ENCODE data around the gene RIPPLY2. TPM values are rescaled to one million over a fixed set of nuclear protein-coding genes. Genes with fewer than 3 reads are reported as not detected.
A peak's percentile ranks its signal among the peaks of the same experiment; 100 is the strongest.

RIPPLY2 gene
- total RNA-seq, 1 donor from 2014 or later, result not detected

- intact Hi-C loops (cut with DNase I), result no loop called here
- ATAC-seq (ENCODE audit: poor library complexity) (no peak), DNase-seq (no peak)
Measured at GRCh38 chr6:83854766-83855165, 1.6 kb downstream of the RIPPLY2 start.

- intact Hi-C loops (cut with DNase I), result no loop called here
- peak; percentile 100 for ATAC-seq (ENCODE audit: poor library complexity)
- peak; percentile 96 for DNase-seq
Measured at GRCh38 chr6:83859410-83860358, 6.5 kb downstream of the RIPPLY2 start, which contains the start of gene CYB5R4. Gene CYB5R4, plus strand, starts transcription at chr6:83859689. Its CDS starts 94 bp downstream, at chr6:83859783.

GRCh38 chr6:83860359-83860755 is 7.2 kb downstream of the RIPPLY2 start:
- DNase-seq, result no peak
- intact Hi-C loops (cut with DNase I), result no loop called here
- ATAC-seq (ENCODE audit: poor library complexity), result no peak

- no peak for DNase-seq
- no peak for ATAC-seq (ENCODE audit: poor library complexity)
- intact Hi-C loops (cut with DNase I), result no loop called here
Measured at GRCh38 chr6:83860782-83861495, 7.8 kb downstream of the RIPPLY2 start.

- no peak for ATAC-seq (ENCODE audit: poor library complexity)
- DNase-seq, result no peak
- intact Hi-C loops (cut with DNase I), result no loop called here
Measured at GRCh38 chr6:83862776-83863471, 9.8 kb downstream of the RIPPLY2 start.

GRCh38 chr6:83867043-83867442 is 13.9 kb downstream of the RIPPLY2 start:
- no peak for DNase-seq
- no peak for ATAC-seq (ENCODE audit: poor library complexity)
- intact Hi-C loops (cut with DNase I), result no loop called here

GRCh38 chr6:83867527-83868161 is 14.5 kb downstream of the RIPPLY2 start:
- peak; percentile 56 for DNase-seq
- intact Hi-C loops (cut with DNase I), result no loop called here
- ATAC-seq (ENCODE audit: poor library complexity), result peak; percentile 64

- DNase-seq (no peak), ATAC-seq (ENCODE audit: poor library complexity) (no peak)
- intact Hi-C loops (cut with DNase I), result no loop called here
Measured at GRCh38 chr6:83868639-83869038, 15.5 kb downstream of the RIPPLY2 start.

GRCh38 chr6:83870649-83871048 is 17.5 kb downstream of the RIPPLY2 start:
- DNase-seq, result no peak
- ATAC-seq (ENCODE audit: poor library complexity), result no peak
- intact Hi-C loops (cut with DNase I), result no loop called here

- ATAC-seq (ENCODE audit: poor library complexity) (no peak), DNase-seq (no peak)
- intact Hi-C loops (cut with DNase I), result no loop called here
Measured at GRCh38 chr6:83872386-83873118, 19.4 kb downstream of the RIPPLY2 start.

GRCh38 chr6:83873869-83874268 is 20.7 kb downstream of the RIPPLY2 start:
- intact Hi-C loops (cut with DNase I), result no loop called here
- ATAC-seq (ENCODE audit: poor library complexity) (no peak), DNase-seq (no peak)

- intact Hi-C loops (cut with DNase I), result no loop called here
- ATAC-seq (ENCODE audit: poor library complexity), result no peak
- no peak for DNase-seq
Measured at GRCh38 chr6:83875843-83876242, 22.7 kb downstream of the RIPPLY2 start.

GRCh38 chr6:83878902-83879644 is 25.9 kb downstream of the RIPPLY2 start:
- no peak for DNase-seq
- no peak for ATAC-seq (ENCODE audit: poor library complexity)
- intact Hi-C loops (cut with DNase I), result no loop called here

GRCh38 chr6:83879746-83880145 is 26.6 kb downstream of the RIPPLY2 start:
- intact Hi-C loops (cut with DNase I), result loop anchor here (5.0 kb wide), 1 partner anchor 338 kb away; no protein-coding TSS in a partner anchor
- DNase-seq (no peak), ATAC-seq (ENCODE audit: poor library complexity) (no peak)

GRCh38 chr6:83883240-83883639 is 30.1 kb downstream of the RIPPLY2 start:
- intact Hi-C loops (cut with DNase I), result loop anchor here (5.0 kb wide), 1 partner anchor 334 kb away; no protein-coding TSS in a partner anchor
- ATAC-seq (ENCODE audit: poor library complexity), result no peak
- no peak for DNase-seq

- intact Hi-C loops (cut with DNase I), result loop anchor here (5.0 kb wide), 1 partner anchor 333 kb away; no protein-coding TSS in a partner anchor
- peak; percentile 67 for ATAC-seq (ENCODE audit: poor library complexity)
- no peak for DNase-seq
Measured at GRCh38 chr6:83884523-83884922, 31.4 kb downstream of the RIPPLY2 start.

GRCh38 chr6:83885984-83886383 is 32.8 kb downstream of the RIPPLY2 start:
- intact Hi-C loops (cut with DNase I), result no loop called here
- ATAC-seq (ENCODE audit: poor library complexity) (no peak), DNase-seq (no peak)

Measured in Right ventricle myocardium superior (tissue), 1 donor.